GM23248 (cell line): ENCODE measurements around the gene TTC21B. TPM values are rescaled to one million over a fixed set of nuclear protein-coding genes. Genes with fewer than 3 reads are reported as not detected.
"Not testable (repeated sequence)": the region's sequence is repeated elsewhere in the genome, so short reads cannot be mapped to it uniquely, and the experiment has no call there.

Source experiments
- DNase-seq: peaks from one replicate; pipeline ENCODE4 v3.0.0-alpha.2; 2015
- H2AFZ ChIP-seq: fragments of 200-600 bp; sonication (generic); 2 replicates; pipeline ENCODE4 v1.6.1; 2016; ENCODE audit warnings: antibody characterized with exemption
- H3F3A ChIP-seq: fragments of 200-600 bp; sonication (generic); 2 replicates; pipeline ENCODE4 v1.6.1; 2016; ENCODE audit warnings: mild to moderate bottlenecking, antibody characterized with exemption, mixed run types; ENCODE audit not compliant: insufficient read depth
- H3K27ac ChIP-seq: fragments of 200-600 bp; sonication (generic); 2 replicates; pipeline ENCODE4 v1.5.1; 2016; ENCODE audit warnings: mild to moderate bottlenecking
- H3K27me3 ChIP-seq: fragments of 200-600 bp; sonication (generic); replicated peaks from 2 replicates; pipeline ENCODE4 v1.6.1; 2016; ENCODE audit warnings: mild to moderate bottlenecking; ENCODE audit not compliant: insufficient read depth
- H3K36me3 ChIP-seq: fragments of 200-600 bp; sonication (generic); 2 replicates; pipeline ENCODE4 v1.6.1; 2016; ENCODE audit warnings: low read depth, mild to moderate bottlenecking
- H3K4me1 ChIP-seq: fragments of 200-600 bp; sonication (generic); 2 replicates; pipeline ENCODE4 v1.6.1; 2016; ENCODE audit warnings: mild to moderate bottlenecking; ENCODE audit not compliant: insufficient read depth
- H3K4me2 ChIP-seq: fragments of 200-600 bp; sonication (generic); one replicate; pipeline ENCODE4 v1.6.1; 2016; ENCODE audit warnings: mild to moderate bottlenecking; ENCODE audit not compliant: unreplicated experiment
- H3K4me3 ChIP-seq: fragments of 200-600 bp; sonication (generic); 2 replicates; pipeline ENCODE4 v1.5.1; 2016; ENCODE audit warnings: mild to moderate bottlenecking
- H3K79me2 ChIP-seq: fragments of 200-600 bp; sonication (generic); 2 replicates; pipeline ENCODE4 v1.6.1; 2016; ENCODE audit warnings: mild to moderate bottlenecking; ENCODE audit not compliant: insufficient read depth
- H3K9ac ChIP-seq: fragments of 200-600 bp; sonication (generic); 2 replicates; pipeline ENCODE4 v1.6.1; 2016; ENCODE audit warnings: mild to moderate bottlenecking
- H3K9me2 ChIP-seq: fragments of 200-600 bp; sonication (generic); 2 replicates; pipeline ENCODE4 v1.6.1; 2016; ENCODE audit warnings: mixed run types, mild to moderate bottlenecking, moderate library complexity; ENCODE audit not compliant: insufficient read depth
- H3K9me3 ChIP-seq: fragments of 200-600 bp; sonication (generic); one replicate; pipeline ENCODE4 v1.6.1; 2017; ENCODE audit warnings: low read depth
- H4K20me1 ChIP-seq: fragments of 200-600 bp; sonication (generic); 2 replicates; pipeline ENCODE4 v1.6.0; 2016; ENCODE audit not compliant: insufficient read depth
- EZH2 ChIP-seq: fragments of 200-600 bp; sonication (generic); IDR thresholded peaks from 2 replicates; pipeline ENCODE4 v1.6.1; 2018; ENCODE audit warnings: antibody characterized with exemption, mild to moderate bottlenecking; ENCODE audit not compliant: insufficient read depth, poor library complexity, severe bottlenecking
- EZH2phosphoT487 ChIP-seq: fragments of 200-600 bp; sonication (generic); IDR thresholded peaks from 2 replicates; pipeline ENCODE4 v1.6.1; 2018; ENCODE audit warnings: antibody characterized with exemption, moderate library complexity, mild to moderate bottlenecking, low read depth; ENCODE audit not compliant: insufficient read depth
- WGBS, 2 experiments: methylation state at CpG; one replicate each; pipeline ENCODE4 v1.1.6; 2015 to 2017; ENCODE audit warnings: low lambda C conversion rate in 2 of 2, low coverage in 1 of 2; ENCODE audit errors: missing lambda C conversion rate in 2 of 2; 5-methylcytosine and 5-hydroxymethylcytosine counted together
- in situ Hi-C: fragments of 300-500 bp; cut with MboI; formaldehyde crosslinking; loops from 2 replicates; pipeline ENCODE4 v1.15.0; 2020
- polyA plus RNA-seq: library from polyadenylated mRNA; unstranded; fragments of >200 nt; fragmentation: Nextera tagmentation; extraction: Ambion mirVana; gene quantifications from 2 replicates; pipeline ENCODE4 v1.2.1, GENCODE V29; 2016
- total RNA-seq: library from RNA; depleted of rRNA; stranded (reverse); fragments of >200 nt; shearing (Covaris generic); gene quantifications from 2 replicates; pipeline ENCODE4 v1.2.3, GENCODE V29; 2014

Gene TTC21B
- total and polyA plus RNA-seq, 2 experiments from 2014 or later, result 6.6 to 15.3 TPM

DNA sequence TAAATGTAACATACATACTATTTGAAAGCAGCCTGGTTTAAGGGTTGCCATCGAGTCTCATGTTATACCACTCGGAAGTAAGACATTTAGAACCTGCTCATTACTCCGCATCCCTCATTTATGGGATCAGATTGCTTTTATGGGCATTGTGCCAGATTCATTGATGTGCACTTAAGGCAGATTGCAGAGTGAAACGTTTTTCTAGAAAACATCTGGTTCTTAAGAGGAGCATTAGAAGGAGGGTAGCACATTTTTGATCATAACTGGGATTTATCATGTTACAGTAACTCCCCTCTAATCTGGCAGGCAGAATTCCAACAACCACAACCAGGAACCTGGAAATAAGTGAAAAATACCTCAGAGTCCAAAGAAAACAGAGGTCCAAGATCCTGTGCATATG is 85.4 kb downstream of the TTC21B start:
- H3K79me2 ChIP-seq, result no peaks in the 10 kb centered on the region
- H3K9me2 ChIP-seq, result no peaks in the 10 kb centered on the region
- 52 to 66% methylated on average over 4 of the region's 4 CpGs for WGBS, 2 experiments
- no peak overlapping the region for H2AFZ ChIP-seq
- H4K20me1 ChIP-seq, result no peaks in the 10 kb centered on the region
- H3K4me3 ChIP-seq, result no peak overlapping the region
- DNase-seq, result peak; percentile 5
- H3K4me1 ChIP-seq, result no peaks in the 10 kb centered on the region
- no peak overlapping the region for H3K9ac ChIP-seq
- in situ Hi-C loops, result loop anchor here (10.0 kb wide), 1 partner anchor 453 kb away; no protein-coding TSS in a partner anchor
- H3F3A ChIP-seq, result no peaks in the 10 kb centered on the region
- H3K27ac ChIP-seq, result no peak overlapping the region
- H3K9me3 ChIP-seq, result no peaks in the 10 kb centered on the region
- no peaks in the 10 kb centered on the region for H3K36me3 ChIP-seq
- TF ChIP-seq EZH2phosphoT487 (no peak), EZH2 (no peak)
- no peaks in the 10 kb centered on the region for H3K27me3 ChIP-seq
- H3K4me2 ChIP-seq, result no peak overlapping the region

- Histone ChIP-seq H3K4me1 (no peaks in the 10 kb centered on the region), H3K4me3 (no peak overlapping the region), H4K20me1 (no peaks in the 10 kb centered on the region), H3F3A (no peaks in the 10 kb centered on the region), H3K4me2 (no peak overlapping the region), H2AFZ (no peak overlapping the region), H3K79me2 (no peaks in the 10 kb centered on the region), H3K27me3 (no peaks in the 10 kb centered on the region), H3K9me2 (no peaks in the 10 kb centered on the region), H3K36me3 (no peaks in the 10 kb centered on the region), H3K9ac (no peak overlapping the region), H3K27ac (no peak overlapping the region), H3K9me3 (no peaks in the 10 kb centered on the region)
- in situ Hi-C loops, result loop anchor here (10.0 kb wide), 1 partner anchor 449 kb away; no protein-coding TSS in a partner anchor
- TF ChIP-seq EZH2phosphoT487 (no peak), EZH2 (no peak)
- 50 to 51% methylated on average over 6 of the region's 6 CpGs for WGBS, 2 experiments
- DNase-seq, result no peak
Measured at GRCh38 chr2:165864296-165864695, 89.3 kb downstream of the TTC21B start.

- Histone ChIP-seq H3K27ac (no peak overlapping the region), H3K4me2 (no peak overlapping the region), H3K9me3 (no peaks in the 10 kb centered on the region), H4K20me1 (no peaks in the 10 kb centered on the region), H3K4me3 (no peak overlapping the region), H2AFZ (no peak overlapping the region), H3K36me3 (no peaks in the 10 kb centered on the region), H3F3A (no peaks in the 10 kb centered on the region), H3K4me1 (no peaks in the 10 kb centered on the region), H3K9ac (no peak overlapping the region), H3K27me3 (no peaks in the 10 kb centered on the region), H3K9me2 (no peaks in the 10 kb centered on the region), H3K79me2 (no peaks in the 10 kb centered on the region)
- 55 to 59% methylated on average over 5 of the region's 5 CpGs for WGBS, 2 experiments
- in situ Hi-C loops, result loop anchor here (10.0 kb wide), 1 partner anchor 449 kb away; no protein-coding TSS in a partner anchor
- TF ChIP-seq EZH2 (no peak), EZH2phosphoT487 (no peak)
- DNase-seq, result no peak
Measured at GRCh38 chr2:165863810-165864261, 89.7 kb downstream of the TTC21B start.

DNA sequence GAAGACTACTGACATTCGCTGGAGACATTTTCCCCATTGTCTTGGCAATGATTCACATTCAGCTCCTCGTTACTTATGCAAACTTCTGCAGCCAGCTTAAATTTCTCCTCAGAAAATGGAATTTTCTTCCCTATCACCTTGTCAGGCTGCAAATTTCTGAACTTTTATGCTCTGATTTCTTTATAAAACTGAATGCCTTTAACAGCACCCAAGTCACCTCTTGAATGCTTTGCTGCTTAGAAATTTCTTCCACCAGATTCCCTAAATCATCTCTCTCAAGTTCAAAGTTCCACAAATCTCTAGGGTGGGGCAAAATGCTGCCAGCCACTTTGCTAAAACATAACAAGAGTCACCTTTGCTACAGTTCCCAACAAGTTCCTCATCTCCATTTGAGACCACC is 92.5 kb downstream of the TTC21B start:
- in situ Hi-C loops, result loop anchor here (10.0 kb wide), 1 partner anchor 446 kb away; no protein-coding TSS in a partner anchor
- H3K9ac ChIP-seq, H3K4me3 ChIP-seq, H3K36me3 ChIP-seq, H3K4me1 ChIP-seq, H3K27me3 ChIP-seq, H3K79me2 ChIP-seq, H3K27ac ChIP-seq, H2AFZ ChIP-seq, H3K9me3 ChIP-seq, H3K9me2 ChIP-seq, H3K4me2 ChIP-seq, H3F3A ChIP-seq, H4K20me1 ChIP-seq, DNase-seq: not testable (repeated sequence)
- WGBS, 2 experiments, result 94 to 96% methylated on average over 2 of the region's 2 CpGs

DNA sequence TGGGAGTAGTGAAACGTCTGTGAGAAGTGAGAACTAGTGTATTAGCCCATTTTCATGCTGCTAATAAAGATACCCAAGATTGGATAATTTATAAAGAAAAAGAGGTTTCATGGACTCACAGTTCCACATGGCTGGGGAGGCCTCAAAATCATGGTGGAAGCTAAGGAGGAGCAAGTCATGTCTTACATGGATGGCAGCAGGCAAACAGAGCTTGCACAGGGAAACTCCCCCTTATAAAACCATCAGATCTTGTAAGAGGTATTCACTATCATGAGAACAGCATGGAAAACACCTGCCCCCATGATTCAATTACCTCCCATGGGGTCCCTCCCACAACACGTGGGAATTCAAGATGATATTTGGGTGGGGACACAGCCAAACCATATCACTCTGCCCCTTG is 93.9 kb downstream of the TTC21B start:
- not testable (repeated sequence) for H3K4me3 ChIP-seq, H4K20me1 ChIP-seq, H3K36me3 ChIP-seq, H3K79me2 ChIP-seq, DNase-seq, H3K27ac ChIP-seq, H3K9me2 ChIP-seq, H3K9me3 ChIP-seq, H2AFZ ChIP-seq, H3K9ac ChIP-seq, H3K4me1 ChIP-seq, H3K27me3 ChIP-seq, H3K4me2 ChIP-seq, H3F3A ChIP-seq
- in situ Hi-C loops, result loop anchor here (10.0 kb wide), 1 partner anchor 445 kb away; no protein-coding TSS in a partner anchor
- WGBS, 2 experiments, result 90 to 93% methylated on average over 2 of the region's 2 CpGs
